K562 (cell line): ENCODE results near the gene ABCA4. TPM values are rescaled to one million over a fixed set of nuclear protein-coding genes. Genes with fewer than 3 reads are reported as not detected.
A peak's percentile ranks its signal among the peaks of the same experiment; 100 is the strongest.

Experiments
- ARNT ChIP-seq, 2 experiments: fragments of 450-650 bp; IDR thresholded peaks; 2 replicates each; pipeline ENCODE4 v1.6.1; 2016; ENCODE audit warnings: mild to moderate bottlenecking in 1 of 2
- ATF3 ChIP-seq, 2 experiments: fragments of 450-650 bp in 1 of 2; sonication (generic) in 1 of 2; formaldehyde crosslinking in 1 of 2; IDR thresholded peaks in 1 of 2; conservative IDR thresholded peaks in 1 of 2; 2 replicates each; pipeline versions ENCODE4 v1.6.1 to v1.8.1; 2016 to 2023; ENCODE audit warnings: mild to moderate bottlenecking in 2 of 2, moderate library complexity in 2 of 2, inconsistent platforms in 1 of 2, missing genetic modification reagents in 1 of 2
- CBFA2T3 ChIP-seq: fragments of 450-650 bp; IDR thresholded peaks from 2 replicates; pipeline ENCODE4 v1.6.1; 2017
- CREM ChIP-seq: IDR thresholded peaks from 2 replicates; pipeline ENCODE4 v1.6.1; 2014; ENCODE audit warnings: antibody characterized with exemption, low read depth
- DPF2 ChIP-seq: fragments of 450-650 bp; IDR thresholded peaks from 2 replicates; pipeline ENCODE4 v1.6.1; 2016
- KLF16 ChIP-seq: IDR thresholded peaks from 2 replicates; pipeline ENCODE4 v1.6.1; 2016; ENCODE audit warnings: antibody characterized with exemption
- SMARCA4 ChIP-seq: fragments of 450-650 bp; IDR thresholded peaks from 2 replicates; pipeline ENCODE4 v1.6.1; 2016
- TCF3 ChIP-seq: sonication (generic); formaldehyde crosslinking; IDR thresholded peaks from 2 replicates; pipeline ENCODE4 v1.4.0; 2020; ENCODE audit warnings: mild to moderate bottlenecking, missing genetic modification reagents
- TEAD4 ChIP-seq, 2 experiments: sonication (generic) in 1 of 2; formaldehyde crosslinking in 1 of 2; IDR thresholded peaks; 2 replicates each; pipeline versions ENCODE4 v1.6.1 to v1.8.0; 2012 to 2022; ENCODE audit warnings: borderline replicate concordance in 1 of 2, inconsistent platforms in 1 of 2, low read length in 1 of 2, mild to moderate bottlenecking in 1 of 2, missing genetic modification reagents in 1 of 2
- ZMIZ1 ChIP-seq, 2 experiments: fragments of 150-350 bp in 1 of 2; IDR thresholded peaks; 2 replicates each; pipeline ENCODE4 v1.6.1; 2012 to 2016; ENCODE audit warnings: low read depth in 2 of 2, low read length in 2 of 2, mild to moderate bottlenecking in 1 of 2, moderate library complexity in 1 of 2
- ZNF584 ChIP-seq: fragments of 200-800 bp; sonication (Bioruptor generic); IDR thresholded peaks from 2 replicates; pipeline ENCODE4 v1.6.1; 2016; ENCODE audit warnings: low read depth, mild to moderate bottlenecking, missing genetic modification characterization, missing compliant biosample characterization
- polyA plus RNA-seq, 8 experiments: library from polyadenylated mRNA; depleted of rRNA in 4 of 8; stranded (reverse) in 5 of 8; unstranded in 3 of 8; fragments of >200 nt; fragmentation: Nextera tagmentation in 2 of 8; fragmentation: Illumina TruSeq in 1 of 8; extraction: Ambion mirVana in 2 of 8; extraction: Trizol in 1 of 8; gene quantifications; 2 replicates each; pipeline versions ENCODE4 v1.2.1 to v1.2.3, GENCODE V29; 2011 to 2014; ENCODE audit warnings: inconsistent platforms in 1 of 8, missing spikeins in 1 of 8
- total RNA-seq, 7 experiments: library from RNA; depleted of rRNA in 6 of 7; stranded (reverse); fragments of >200 nt in 6 of 7; fragmentation: Illumina TruSeq in 2 of 7; extraction: Trizol in 2 of 7; gene quantifications; 2 replicates each; pipeline versions ENCODE4 v1.2.1 to v1.2.3, GENCODE V29; 2011 to 2021; ENCODE audit warnings: low replicate concordance in 1 of 7
- TF ChIP-seq, protein P1 (sequence below): sonication (generic); IDR thresholded peaks from 2 replicates; pipeline ENCODE4 v1.6.1; 2016

The ABCA4 gene
- total and polyA plus RNA-seq, 9 of the 15 experiments (the other 6 are each of a cell fraction or from before 2014, with no cell fraction given), result 0.01 to 0.04 TPM; not detected in 7

GRCh38 chr1:93976291-93976690, 144.7 kb downstream of the ABCA4 start (continued):
- TF ChIP-seq KLF16 (no peak), SMARCA4 (peak; percentile 76; the same call in 1 of the 2 replicates), CREM (peak; percentile 40; the same call in 1 of the 2 replicates), CBFA2T3 (peak; percentile 12; the same call in 1 of the 2 replicates), ATF3 (IDR thresholded peaks at IDR 0.05) (peak; percentile 61; the same call in 1 of the 2 replicates), ATF3 (CRISPR knock-in tag; conservative IDR thresholded peaks at IDR 0.05) (no peak), DPF2 (peak; percentile 41; the same call in 1 of the 2 replicates), TCF3 (CRISPR knock-in tag) (peak; percentile 34; the same call in 1 of the 2 replicates), TEAD4 (IDR thresholded peaks at IDR 0.05; ENCODE audit: low read length) (peak; percentile 79; the same call in 1 of the 2 replicates), TEAD4 (CRISPR knock-in tag; IDR thresholded peaks at IDR 0.05; ENCODE audit: borderline replicate concordance) (no peak), ZMIZ1 (IDR thresholded peaks at IDR 0.05; ENCODE audit: low read depth in 2 of 2, low read length in 2 of 2) (no peak), ZNF584 (CRISPR knock-in tag) (peak; percentile 46; the same call in 1 of the 2 replicates), ARNT (IDR thresholded peaks at IDR 0.05) (no peak)
- TF ChIP-seq, protein P1, sequence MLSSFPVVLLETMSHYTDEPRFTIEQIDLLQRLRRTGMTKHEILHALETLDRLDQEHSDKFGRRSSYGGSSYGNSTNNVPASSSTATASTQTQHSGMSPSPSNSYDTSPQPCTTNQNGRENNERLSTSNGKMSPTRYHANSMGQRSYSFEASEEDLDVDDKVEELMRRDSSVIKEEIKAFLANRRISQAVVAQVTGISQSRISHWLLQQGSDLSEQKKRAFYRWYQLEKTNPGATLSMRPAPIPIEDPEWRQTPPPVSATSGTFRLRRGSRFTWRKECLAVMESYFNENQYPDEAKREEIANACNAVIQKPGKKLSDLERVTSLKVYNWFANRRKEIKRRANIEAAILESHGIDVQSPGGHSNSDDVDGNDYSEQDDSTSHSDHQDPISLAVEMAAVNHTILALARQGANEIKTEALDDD, result 0 out of 2 replicates have a peak, but pooled peaks have one; percentile 18
- TF ChIP-seq, all 486 proteins: peak for 27
